Esophagus muscularis mucosa (tissue), 4 donors: ENCODE data around the gene ZC3H8.
"Not testable (repeated sequence)": the region's sequence is repeated elsewhere in the genome, so short reads cannot be mapped to it uniquely, and the experiment has no call there.

Experiments
- EP300 ChIP-seq: sonication (generic); formaldehyde crosslinking; IDR thresholded peaks from one replicate; pipeline ENCODE4 v1.6.1; 2017; ENCODE audit warnings: antibody characterized with exemption
- POLR2A ChIP-seq: fragments of 450-650 bp; IDR thresholded peaks from one replicate; pipeline ENCODE4 v1.6.1; 2017; ENCODE audit warnings: antibody characterized with exemption, moderate library complexity, mild to moderate bottlenecking, low read depth
- POLR2AphosphoS5 ChIP-seq, 2 donors: sonication (generic); formaldehyde crosslinking; IDR thresholded peaks; one replicate each; pipeline ENCODE4 v1.6.1; 2017; ENCODE audit warnings: antibody characterized with exemption in 2 of 2
- TF ChIP-seq, protein P1 (sequence below), 3 experiments: fragments of 200-600 bp in 2 of 3; fragments of 450-650 bp in 1 of 3; sonication (generic) in 2 of 3; IDR thresholded peaks; one replicate each; pipeline ENCODE4 v1.5.1; 2017 to 2019; ENCODE audit warnings: antibody characterized with exemption in 3 of 3, mild to moderate bottlenecking in 2 of 3, moderate library complexity in 1 of 3

DNA sequence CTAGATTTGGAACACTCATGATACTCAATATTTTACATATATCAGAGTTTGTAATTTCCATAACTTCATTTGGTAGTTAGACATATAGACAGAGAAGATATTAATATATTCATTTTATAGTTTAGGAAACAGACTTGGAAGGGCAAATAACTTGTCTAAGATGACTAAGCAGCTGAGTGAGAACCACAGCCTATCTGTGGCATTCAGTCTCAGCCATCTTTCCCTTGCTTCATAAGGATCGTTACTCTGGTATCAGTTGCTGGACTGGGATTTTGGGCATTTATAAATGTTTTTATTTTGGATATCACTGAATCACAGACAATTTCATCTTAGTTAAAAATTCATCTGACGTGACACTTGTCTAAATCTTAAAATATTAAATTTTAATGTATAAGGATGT lies 28.7 kb upstream of the ZC3H8 start:
- not testable (repeated sequence) for TF ChIP-seq POLR2A; EP300; POLR2AphosphoS5 (IDR thresholded peaks at IDR 0.05)
- TF ChIP-seq, protein P1, sequence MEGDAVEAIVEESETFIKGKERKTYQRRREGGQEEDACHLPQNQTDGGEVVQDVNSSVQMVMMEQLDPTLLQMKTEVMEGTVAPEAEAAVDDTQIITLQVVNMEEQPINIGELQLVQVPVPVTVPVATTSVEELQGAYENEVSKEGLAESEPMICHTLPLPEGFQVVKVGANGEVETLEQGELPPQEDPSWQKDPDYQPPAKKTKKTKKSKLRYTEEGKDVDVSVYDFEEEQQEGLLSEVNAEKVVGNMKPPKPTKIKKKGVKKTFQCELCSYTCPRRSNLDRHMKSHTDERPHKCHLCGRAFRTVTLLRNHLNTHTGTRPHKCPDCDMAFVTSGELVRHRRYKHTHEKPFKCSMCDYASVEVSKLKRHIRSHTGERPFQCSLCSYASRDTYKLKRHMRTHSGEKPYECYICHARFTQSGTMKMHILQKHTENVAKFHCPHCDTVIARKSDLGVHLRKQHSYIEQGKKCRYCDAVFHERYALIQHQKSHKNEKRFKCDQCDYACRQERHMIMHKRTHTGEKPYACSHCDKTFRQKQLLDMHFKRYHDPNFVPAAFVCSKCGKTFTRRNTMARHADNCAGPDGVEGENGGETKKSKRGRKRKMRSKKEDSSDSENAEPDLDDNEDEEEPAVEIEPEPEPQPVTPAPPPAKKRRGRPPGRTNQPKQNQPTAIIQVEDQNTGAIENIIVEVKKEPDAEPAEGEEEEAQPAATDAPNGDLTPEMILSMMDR (IDR thresholded peaks at IDR 0.05), result not testable (repeated sequence)
